Measurements from ENCODE around the gene RIMS4.

Gene RIMS4

DNA sequence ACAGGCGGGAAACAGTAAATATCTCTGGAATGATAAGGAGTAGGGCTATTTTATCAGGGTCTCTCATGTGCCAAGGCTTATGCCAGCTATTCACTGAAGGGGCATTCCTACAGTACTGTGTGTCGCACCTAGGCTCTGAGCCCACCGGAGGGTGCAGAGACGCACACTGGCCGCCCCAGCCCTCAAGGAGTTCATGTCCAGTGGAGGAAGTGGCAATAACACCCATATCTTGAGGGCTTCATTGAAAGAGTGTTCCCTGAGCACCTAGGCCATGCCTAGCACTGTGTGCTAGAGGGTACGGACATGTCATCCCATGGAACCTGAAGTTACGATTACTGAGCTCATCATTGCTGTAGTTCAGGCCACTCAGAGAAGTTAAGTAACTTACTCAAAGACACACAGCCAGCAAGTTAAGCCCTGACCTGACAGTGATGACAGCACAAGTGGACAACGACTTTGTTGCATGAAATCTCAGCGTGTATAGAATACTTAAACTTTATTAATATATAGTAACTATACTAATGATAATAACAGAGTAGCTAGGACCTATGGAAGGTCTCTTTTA lies 86.5 kb downstream of the RIMS4 start:
- no peak overlapping the region for H3K27ac ChIP-seq
- no peak for DNase-seq
- in situ Hi-C loops (cut with HindIII; ENCODE audit: low pct_ligation_motif_present, low sequenced_read_pairs), result no loop called here
- no peaks in the 10 kb centered on the region for H3K36me3 ChIP-seq (replicated peaks)
- no peak overlapping the region for H3K4me3 ChIP-seq (ENCODE audit: low read depth, low read length)
- no peaks in the 10 kb centered on the region for H3K27me3 ChIP-seq (replicated peaks)
- TF ChIP-seq, protein P1, sequence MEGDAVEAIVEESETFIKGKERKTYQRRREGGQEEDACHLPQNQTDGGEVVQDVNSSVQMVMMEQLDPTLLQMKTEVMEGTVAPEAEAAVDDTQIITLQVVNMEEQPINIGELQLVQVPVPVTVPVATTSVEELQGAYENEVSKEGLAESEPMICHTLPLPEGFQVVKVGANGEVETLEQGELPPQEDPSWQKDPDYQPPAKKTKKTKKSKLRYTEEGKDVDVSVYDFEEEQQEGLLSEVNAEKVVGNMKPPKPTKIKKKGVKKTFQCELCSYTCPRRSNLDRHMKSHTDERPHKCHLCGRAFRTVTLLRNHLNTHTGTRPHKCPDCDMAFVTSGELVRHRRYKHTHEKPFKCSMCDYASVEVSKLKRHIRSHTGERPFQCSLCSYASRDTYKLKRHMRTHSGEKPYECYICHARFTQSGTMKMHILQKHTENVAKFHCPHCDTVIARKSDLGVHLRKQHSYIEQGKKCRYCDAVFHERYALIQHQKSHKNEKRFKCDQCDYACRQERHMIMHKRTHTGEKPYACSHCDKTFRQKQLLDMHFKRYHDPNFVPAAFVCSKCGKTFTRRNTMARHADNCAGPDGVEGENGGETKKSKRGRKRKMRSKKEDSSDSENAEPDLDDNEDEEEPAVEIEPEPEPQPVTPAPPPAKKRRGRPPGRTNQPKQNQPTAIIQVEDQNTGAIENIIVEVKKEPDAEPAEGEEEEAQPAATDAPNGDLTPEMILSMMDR (IDR thresholded peaks at IDR 0.05; ENCODE audit: low read depth, low read length, missing control alignments), result no peak

DNA sequence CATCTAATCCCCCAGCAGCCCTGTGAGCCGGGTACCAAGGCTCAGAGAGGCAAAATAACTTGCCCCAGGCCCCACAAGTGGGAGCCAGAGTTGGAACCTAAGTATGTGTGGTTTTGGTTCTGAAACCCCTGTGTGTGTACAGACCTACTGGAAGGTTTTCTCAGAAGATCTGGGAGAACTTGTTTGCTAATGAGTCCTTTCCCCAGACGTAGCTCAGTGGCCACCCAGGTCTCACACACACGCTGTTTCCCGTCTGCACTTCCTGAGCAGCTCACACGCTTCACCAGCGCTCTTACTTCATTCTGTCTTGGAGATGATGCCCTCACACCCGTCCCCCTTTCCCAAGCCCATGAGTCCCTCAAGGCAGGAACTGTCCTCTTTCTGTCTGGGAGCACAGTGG lies 87.0 kb downstream of the RIMS4 start:
- in situ Hi-C loops (cut with HindIII; ENCODE audit: low pct_ligation_motif_present, low sequenced_read_pairs), result no loop called here
- no peaks in the 10 kb centered on the region for H3K36me3 ChIP-seq (replicated peaks)
- TF ChIP-seq, protein P1 (IDR thresholded peaks at IDR 0.05; ENCODE audit: low read depth, low read length, missing control alignments), result no peak
- no peak overlapping the region for H3K4me3 ChIP-seq (ENCODE audit: low read depth, low read length)
- H3K27ac ChIP-seq, result no peak overlapping the region
- no peak for DNase-seq
- H3K27me3 ChIP-seq (replicated peaks), result peaks cover 1% of the 10 kb centered on the region

DNA sequence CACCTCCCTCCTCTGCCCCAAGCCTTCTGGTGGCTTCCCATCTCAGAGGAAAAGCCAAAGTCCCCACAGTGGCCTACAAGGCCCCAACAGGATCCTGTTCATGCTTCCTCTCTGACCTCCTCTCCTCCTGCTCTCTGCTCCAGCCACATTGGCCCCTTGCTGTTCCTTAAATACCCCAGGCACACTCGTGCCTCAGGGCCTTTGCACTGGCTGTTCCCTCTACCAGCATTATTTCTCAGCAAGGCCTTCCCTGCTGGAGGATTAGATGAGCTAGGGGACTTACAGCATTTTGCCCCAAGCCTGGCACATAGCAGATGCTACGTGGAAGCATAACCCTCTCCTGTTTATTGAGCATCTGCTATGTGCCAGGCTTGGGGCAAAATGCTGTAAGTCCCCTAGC lies 87.4 kb downstream of the RIMS4 start:
- Histone ChIP-seq H3K36me3 (replicated peaks) (no peaks in the 10 kb centered on the region), H3K27ac (no peak overlapping the region), H3K4me3 (ENCODE audit: low read depth, low read length) (no peak overlapping the region), H3K27me3 (replicated peaks) (peaks cover 2% of the 10 kb centered on the region)
- TF ChIP-seq, protein P1 (IDR thresholded peaks at IDR 0.05; ENCODE audit: low read depth, low read length, missing control alignments), result no peak
- in situ Hi-C loops (cut with HindIII; ENCODE audit: low pct_ligation_motif_present, low sequenced_read_pairs), result no loop called here
- no peak for DNase-seq

DNA sequence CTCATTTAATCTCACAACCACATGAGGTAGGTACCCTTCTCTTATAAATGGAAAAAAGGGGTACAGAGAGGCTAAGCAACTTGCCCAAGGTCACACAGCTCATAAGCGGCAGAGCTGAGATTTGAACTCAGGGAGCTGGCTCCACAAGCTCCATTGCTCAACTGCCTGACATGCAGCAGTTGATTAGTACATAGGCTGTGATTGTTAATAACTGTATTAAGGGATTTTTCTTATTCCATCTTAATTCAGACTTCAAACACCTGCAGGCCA lies 88.6 kb downstream of the RIMS4 start:
- Histone ChIP-seq H3K27me3 (replicated peaks) (peaks cover 2% of the 10 kb centered on the region), H3K4me3 (ENCODE audit: low read depth, low read length) (no peak overlapping the region), H3K27ac (no peak overlapping the region), H3K36me3 (replicated peaks) (no peaks in the 10 kb centered on the region)
- TF ChIP-seq, protein P1 (IDR thresholded peaks at IDR 0.05; ENCODE audit: low read depth, low read length, missing control alignments), result no peak
- in situ Hi-C loops (cut with HindIII; ENCODE audit: low pct_ligation_motif_present, low sequenced_read_pairs), result no loop called here
- DNase-seq, result no peak

DNA sequence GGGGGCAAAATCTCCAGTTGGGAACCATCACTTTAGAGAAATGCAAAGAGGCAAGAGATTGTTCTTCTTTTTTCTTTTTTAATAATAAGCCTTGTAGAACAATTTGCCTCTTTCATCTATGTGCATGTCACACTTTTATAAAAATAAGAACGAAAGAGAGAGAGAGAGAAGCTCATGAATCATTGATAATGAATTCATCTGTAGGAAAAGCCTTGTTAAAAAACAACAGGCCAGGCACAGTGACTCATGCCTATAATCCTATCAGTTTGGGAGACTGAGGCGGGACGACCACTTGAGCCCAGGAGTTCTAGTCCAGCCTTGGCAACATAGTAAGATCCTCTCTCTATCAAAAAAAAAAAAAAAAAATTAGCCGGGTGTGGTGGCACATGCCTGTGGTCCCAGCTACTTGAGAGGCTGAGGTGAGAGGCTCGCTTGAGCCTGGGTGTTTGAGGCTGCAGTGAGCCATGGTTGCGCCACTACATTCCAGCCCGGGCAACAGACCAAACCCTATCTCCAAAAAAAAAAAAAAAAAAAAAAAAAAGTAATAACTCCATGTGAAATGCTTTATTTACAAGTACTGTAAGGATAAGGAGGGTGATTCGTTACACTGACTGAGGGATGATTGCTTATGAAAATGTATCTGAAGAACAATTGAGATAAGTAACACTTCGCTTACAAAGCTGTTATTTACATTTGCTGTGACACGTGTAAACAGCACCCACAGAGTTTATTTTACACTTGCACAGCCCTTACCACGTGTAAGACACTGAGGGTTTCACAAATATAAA lies 89.2 kb downstream of the RIMS4 start:
- H3K36me3 ChIP-seq (replicated peaks), result no peaks in the 10 kb centered on the region
- in situ Hi-C loops (cut with HindIII; ENCODE audit: low pct_ligation_motif_present, low sequenced_read_pairs), result no loop called here
- no peak overlapping the region for H3K4me3 ChIP-seq (ENCODE audit: low read depth, low read length)
- peaks cover 2% of the 10 kb centered on the region for H3K27me3 ChIP-seq (replicated peaks)
- peak overlapping the region; percentile 64 for H3K27ac ChIP-seq
- DNase-seq, result peak; percentile 69
- TF ChIP-seq, protein P1 (IDR thresholded peaks at IDR 0.05; ENCODE audit: low read depth, low read length, missing control alignments), result no peak

DNA sequence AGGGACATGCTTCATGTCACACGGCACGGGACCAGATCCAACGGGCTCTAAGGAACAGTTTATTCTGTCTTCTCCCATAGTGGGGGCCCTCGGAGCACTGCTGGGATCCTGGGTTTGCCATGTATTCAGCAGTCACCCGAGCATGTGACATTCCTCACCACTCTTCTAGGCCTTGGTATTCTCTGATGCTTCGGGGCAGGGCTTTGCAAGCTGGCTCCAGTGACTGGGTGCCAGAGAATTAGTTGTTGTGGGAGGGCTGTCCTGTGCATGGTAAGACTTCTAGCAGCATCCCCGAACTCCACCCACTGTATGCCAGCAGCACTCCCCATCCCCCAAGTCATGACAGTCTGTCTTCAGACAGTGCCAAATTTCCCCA lies 89.7 kb downstream of the RIMS4 start:
- peak; percentile 45 for DNase-seq
- in situ Hi-C loops (cut with HindIII; ENCODE audit: low pct_ligation_motif_present, low sequenced_read_pairs), result no loop called here
- Histone ChIP-seq H3K27me3 (replicated peaks) (peaks cover 5% of the 10 kb centered on the region), H3K27ac (peak overlapping the region; percentile 64), H3K4me3 (ENCODE audit: low read depth, low read length) (no peak overlapping the region), H3K36me3 (replicated peaks) (no peaks in the 10 kb centered on the region)
- TF ChIP-seq, protein P1 (IDR thresholded peaks at IDR 0.05; ENCODE audit: low read depth, low read length, missing control alignments), result no peak

Measured in brain microvascular endothelial cell (primary cell).